Measurements from ENCODE around the gene ODF4.

GRCh38 chr17:8326511-8327302, 12.9 kb upstream of the ODF4 start:
- TF ChIP-seq, protein P1, sequence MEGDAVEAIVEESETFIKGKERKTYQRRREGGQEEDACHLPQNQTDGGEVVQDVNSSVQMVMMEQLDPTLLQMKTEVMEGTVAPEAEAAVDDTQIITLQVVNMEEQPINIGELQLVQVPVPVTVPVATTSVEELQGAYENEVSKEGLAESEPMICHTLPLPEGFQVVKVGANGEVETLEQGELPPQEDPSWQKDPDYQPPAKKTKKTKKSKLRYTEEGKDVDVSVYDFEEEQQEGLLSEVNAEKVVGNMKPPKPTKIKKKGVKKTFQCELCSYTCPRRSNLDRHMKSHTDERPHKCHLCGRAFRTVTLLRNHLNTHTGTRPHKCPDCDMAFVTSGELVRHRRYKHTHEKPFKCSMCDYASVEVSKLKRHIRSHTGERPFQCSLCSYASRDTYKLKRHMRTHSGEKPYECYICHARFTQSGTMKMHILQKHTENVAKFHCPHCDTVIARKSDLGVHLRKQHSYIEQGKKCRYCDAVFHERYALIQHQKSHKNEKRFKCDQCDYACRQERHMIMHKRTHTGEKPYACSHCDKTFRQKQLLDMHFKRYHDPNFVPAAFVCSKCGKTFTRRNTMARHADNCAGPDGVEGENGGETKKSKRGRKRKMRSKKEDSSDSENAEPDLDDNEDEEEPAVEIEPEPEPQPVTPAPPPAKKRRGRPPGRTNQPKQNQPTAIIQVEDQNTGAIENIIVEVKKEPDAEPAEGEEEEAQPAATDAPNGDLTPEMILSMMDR (conservative IDR thresholded peaks at IDR 0.05; ENCODE audit: low read depth, low read length) = no peak
- no peak for TF ChIP-seq EZH2 (IDR thresholded peaks at IDR 0.05; ENCODE audit: borderline replicate concordance, low read depth, low read length, poor library complexity, severe bottlenecking)
